HG02938 (cell line): Measurements from ENCODE around the gene CFAP299.
"Not testable (repeated sequence)": the region's sequence is repeated elsewhere in the genome, so short reads cannot be mapped to it uniquely, and the experiment has no call there.

Experiments used
- ATAC-seq: cut with Tn5 transposase; IDR thresholded peaks from one replicate; pipeline ENCODE4 v1.9.1; 2021; ENCODE audit warnings: mild to moderate bottlenecking, moderate library complexity; ENCODE audit not compliant: unreplicated experiment

CFAP299 gene

GRCh38 chr4:80324171-80324570, 11.4 kb upstream of the CFAP299 start:
- no peak for ATAC-seq

GRCh38 chr4:80331693-80332092, 3.8 kb upstream of the CFAP299 start:
- ATAC-seq, result no peak

GRCh38 chr4:80333121-80333520, 2.4 kb upstream of the CFAP299 start:
- ATAC-seq, result no peak

GRCh38 chr4:80334568-80334967, 962 bp upstream of the CFAP299 start:
- no peak for ATAC-seq

GRCh38 chr4:80335226-80335553, 340 bp upstream of the CFAP299 start:
- no peak for ATAC-seq

GRCh38 chr4:80336582-80336981, 1.1 kb downstream of the CFAP299 start:
- ATAC-seq, result no peak

- ATAC-seq, result no peak
These were observed 4.5 kb downstream of the CFAP299 start for GRCh38 chr4:80340036-80340435.

GRCh38 chr4:80342684-80343083, 7.2 kb downstream of the CFAP299 start:
- not testable (repeated sequence) for ATAC-seq

GRCh38 chr4:80343887-80344286, 8.4 kb downstream of the CFAP299 start:
- ATAC-seq, result no peak

GRCh38 chr4:80360084-80360483, 24.6 kb downstream of the CFAP299 start:
- ATAC-seq, result no peak

GRCh38 chr4:80360900-80361299, 25.4 kb downstream of the CFAP299 start:
- no peak for ATAC-seq

GRCh38 chr4:80361329-80361900, 25.9 kb downstream of the CFAP299 start:
- ATAC-seq, result no peak

- no peak for ATAC-seq
These were observed 27.1 kb downstream of the CFAP299 start for GRCh38 chr4:80362578-80363181.

GRCh38 chr4:80365928-80366327, 30.4 kb downstream of the CFAP299 start:
- peak; percentile 72 for ATAC-seq

- ATAC-seq, result no peak
These were observed 32.2 kb downstream of the CFAP299 start for GRCh38 chr4:80367737-80368136.

- no peak for ATAC-seq
These were observed 35.1 kb downstream of the CFAP299 start for GRCh38 chr4:80370635-80371034.

- no peak for ATAC-seq
These were observed 35.5 kb downstream of the CFAP299 start for GRCh38 chr4:80371046-80371445.

- ATAC-seq, result no peak
These were observed 38.6 kb downstream of the CFAP299 start for GRCh38 chr4:80374180-80374579.

- peak; percentile 76 for ATAC-seq
These were observed 46.7 kb downstream of the CFAP299 start for GRCh38 chr4:80382090-80382832.

- ATAC-seq, result no peak
These were observed 50.1 kb downstream of the CFAP299 start for GRCh38 chr4:80385397-80386280.

GRCh38 chr4:80386281-80386886, 50.9 kb downstream of the CFAP299 start:
- ATAC-seq, result no peak
